ENCODE data around the gene PARP6.
A peak's percentile ranks its signal among the peaks of the same experiment; 100 is the strongest.

Gene PARP6

DNA sequence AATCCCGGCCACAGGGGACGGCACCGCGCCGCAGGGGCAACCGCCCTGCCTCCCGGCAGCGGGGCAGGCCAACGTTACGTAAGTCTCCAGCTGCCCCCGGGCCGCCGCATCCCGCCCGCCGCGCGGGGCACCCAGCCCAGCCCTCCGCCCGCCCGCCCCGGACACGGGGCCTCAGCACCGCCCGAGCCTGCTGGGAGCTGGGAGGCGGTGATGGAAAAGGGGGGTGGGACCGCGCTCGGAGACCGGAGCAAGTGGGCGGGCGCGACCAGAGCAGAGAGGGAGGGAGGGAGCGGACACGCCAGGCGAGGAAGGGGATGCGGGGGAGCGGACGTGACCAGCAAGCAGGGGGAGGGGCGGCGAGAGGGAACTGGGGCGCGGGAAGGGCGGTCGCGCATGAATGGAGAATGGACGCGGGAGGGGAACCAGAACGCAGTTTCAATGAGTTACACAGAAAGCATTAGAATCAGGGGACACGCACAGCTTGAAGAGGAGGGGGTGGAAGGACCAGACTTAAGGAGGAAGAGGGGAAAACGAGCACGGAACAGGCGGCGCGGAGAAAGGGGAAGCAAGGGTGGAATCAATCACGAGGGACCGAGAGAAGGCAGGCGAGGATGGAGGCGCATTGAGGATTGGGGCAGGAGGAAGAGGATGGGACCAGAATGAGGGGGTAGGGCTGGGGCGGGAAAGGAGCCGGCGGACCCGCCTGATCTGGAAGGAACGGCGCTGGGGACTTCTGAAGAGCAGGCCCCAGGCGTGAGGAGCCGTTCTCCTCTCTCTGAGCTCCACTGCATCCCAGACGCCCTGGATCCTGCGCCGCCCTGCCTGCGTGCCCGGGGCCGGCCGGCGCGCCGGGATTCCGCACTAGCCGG is 41.9 kb downstream of the PARP6 start:
- DNase-seq = peak; percentile 45 to 82

DNA sequence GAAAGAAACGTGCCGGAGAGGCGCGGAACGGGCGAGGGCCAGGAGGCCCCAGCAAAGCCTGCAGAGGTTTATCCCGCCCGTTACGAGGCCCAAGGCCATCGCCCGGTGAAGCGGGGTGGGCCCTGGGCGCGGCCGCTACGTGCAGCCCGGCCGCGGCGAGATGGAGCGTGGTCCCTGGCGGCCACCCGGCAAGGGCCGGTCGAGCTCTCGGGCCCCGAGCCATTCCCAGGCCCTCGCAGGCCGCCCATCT is 42.5 kb downstream of the PARP6 start:
- DNase-seq = no peak

DNA sequence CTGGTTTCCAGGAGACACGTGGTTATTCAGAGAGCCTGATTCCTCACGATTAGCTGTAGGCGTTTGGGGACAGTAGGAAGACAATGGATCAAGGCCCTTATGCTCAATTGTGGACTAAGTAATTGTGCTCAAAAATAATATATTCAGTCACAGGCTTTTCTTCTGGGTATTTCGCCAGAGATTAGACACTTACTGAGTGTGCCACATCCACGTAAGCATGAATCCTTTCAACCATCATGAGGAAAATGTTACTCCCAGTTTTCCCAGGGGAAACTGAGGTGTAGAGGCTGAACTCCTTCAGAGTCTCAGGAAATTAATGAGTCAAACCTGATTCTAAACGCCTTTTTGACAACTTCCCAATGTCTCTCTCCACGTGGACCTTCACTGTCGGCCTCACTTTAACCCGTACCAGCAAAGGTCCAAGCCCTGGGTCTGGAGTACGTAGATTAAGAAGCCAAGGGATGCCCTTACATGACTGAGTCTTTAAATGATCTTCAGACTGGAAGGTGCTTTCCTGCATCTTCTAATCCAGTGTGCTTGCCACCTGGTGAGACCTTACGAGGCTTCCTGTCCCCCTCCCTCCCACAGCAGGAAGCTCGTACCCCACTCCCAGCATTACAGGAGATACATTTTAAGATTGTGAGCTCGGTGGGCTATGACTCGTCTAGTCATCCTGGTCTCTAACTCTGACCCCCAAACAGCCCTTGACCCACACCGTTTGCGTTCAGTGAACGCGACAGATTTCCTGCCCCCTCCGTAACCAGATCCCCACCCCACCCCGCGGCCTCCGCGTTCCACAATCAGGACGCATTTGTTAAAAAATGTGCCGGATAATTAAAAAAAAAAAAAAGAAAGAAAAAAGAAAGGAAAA is 43.0 kb downstream of the PARP6 start:
- DNase-seq = no peak

DNA sequence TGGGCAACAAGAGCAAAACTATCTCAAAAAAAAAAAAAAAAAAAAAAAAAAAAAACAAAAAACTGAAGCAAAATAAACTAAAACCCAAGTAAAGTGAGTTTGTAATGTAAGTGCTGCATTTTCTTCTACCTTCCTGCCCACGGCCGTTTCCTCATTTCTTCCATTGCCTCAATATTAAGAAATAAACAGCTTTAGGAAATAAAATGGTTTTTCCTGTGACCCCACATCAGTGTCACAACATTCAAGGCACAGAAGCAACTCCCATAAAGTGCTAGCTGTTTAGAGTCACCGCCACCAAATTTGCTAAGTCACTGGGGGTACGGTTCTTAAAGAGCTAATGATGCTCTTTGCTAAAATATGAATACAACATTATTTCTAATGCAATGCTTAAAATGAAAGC is 44.6 kb downstream of the PARP6 start:
- no peak for DNase-seq

DNA sequence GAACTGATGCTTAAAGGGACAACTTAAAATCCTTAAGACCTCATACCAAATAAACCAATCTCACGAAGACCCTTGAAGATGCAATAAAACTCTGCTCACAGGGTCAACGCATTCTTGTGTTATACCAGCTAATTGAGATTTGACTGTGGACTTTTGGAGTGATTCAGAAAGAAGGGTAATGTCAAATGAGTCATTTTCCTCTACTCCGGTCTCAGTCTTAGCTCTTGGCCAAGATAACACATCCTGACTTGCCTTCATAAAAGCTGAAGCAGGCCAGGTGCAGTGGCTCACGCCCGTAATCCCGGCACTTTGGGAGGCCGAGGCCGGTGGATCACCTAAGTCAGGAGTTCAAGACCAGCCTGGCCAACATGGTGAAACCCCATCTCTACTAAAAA is 45.2 kb downstream of the PARP6 start:
- peak in 1 of 2 experiments; percentile 23 for DNase-seq

DNA sequence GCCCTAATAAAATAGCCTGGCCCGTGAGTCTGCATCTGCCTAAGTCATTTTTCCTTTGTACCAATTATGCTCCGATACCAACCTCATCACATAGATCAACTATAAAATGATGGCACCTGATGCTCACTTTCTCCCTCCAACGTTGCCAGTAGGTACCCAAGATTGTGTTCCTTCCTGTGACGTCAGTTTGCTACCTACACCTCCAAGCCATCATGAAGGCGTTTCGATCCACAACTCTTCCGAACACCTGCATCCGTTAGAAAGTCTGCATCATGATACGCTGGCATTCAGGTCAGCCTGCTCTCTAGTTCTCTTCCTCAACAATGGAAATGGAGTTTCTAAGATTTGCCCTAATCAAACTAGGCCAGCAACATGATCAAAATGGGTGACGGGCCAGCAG is 49.1 kb downstream of the PARP6 start:
- no peak for DNase-seq

DNA sequence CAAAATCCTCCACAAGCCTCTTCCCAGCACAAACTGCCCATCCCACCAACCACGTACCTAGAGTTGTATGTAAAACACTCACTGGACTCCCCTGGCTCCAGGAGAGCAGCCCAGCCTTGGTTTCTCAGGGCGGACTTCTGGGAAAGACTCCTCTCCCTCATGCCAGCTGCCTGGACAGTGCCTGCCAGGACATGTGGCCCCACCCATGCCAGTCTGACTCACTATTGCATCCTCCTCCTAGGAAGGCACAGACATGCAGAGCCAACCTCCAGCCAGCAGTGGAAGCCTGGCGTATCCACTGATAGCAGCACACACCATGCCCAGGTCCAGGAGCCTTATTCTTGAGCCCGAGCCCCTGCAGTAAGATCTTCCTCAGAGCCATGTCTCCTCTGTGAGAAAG is 50.0 kb downstream of the PARP6 start:
- peak in 1 of 2 experiments; percentile 28 for DNase-seq

DNA sequence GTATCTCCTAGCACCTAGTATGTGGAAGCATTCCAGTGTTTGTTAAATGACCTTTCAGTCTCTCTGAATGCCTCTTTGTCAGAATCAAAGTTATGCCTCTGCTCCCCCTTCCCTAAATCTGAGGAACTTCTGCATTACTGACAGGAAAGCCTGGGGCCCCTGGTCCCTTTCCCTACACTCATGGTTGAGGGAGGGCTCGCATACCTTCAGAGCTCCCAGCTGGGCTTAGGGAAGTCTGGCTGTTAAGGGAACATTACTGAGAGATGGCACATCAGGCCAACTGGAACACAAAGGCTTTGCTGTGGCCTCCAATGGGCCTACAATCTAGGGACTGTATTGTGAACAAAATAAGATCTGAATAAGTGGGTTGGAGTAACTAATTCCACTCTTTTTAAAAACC is 51.7 kb downstream of the PARP6 start:
- DNase-seq = no peak

DNA sequence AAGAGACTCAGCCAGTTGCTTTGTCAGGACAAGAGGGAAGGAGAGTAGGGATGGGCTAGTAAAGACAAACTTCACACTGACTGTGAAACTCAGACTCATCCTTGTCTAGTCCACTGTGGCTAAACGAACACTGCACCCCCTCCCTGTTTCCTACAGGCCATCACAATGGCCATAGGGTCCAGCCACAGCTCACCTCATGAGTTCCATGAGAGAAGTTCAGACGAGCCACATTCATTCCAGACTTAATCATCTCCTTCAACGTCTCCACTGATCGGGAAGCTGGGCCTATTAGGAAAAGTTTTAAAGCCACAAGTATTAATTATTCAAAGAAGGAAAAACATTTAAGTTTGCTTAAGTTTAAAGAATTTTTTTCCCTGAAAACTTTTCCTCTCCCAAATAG is 55.1 kb downstream of the PARP6 start:
- no peak for DNase-seq

DNA sequence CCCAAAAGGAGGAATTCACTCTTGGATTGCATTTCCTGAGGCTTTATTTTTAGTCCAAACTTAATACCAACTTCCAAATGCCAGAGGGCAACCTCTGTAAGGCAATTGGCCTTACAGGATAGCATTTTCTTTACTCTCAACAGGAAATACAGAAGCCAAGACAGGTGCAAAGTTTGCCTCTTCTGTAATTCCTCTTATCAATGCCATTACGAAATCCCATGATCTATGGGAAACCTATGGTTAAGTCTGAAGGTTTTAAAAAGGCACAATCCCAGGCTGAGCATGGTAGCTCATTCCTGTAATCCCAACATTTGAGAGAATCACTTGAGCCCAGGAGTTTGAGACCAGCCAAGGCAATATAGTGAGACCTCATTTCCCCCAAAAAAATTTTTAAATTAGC is 56.3 kb downstream of the PARP6 start:
- DNase-seq = no peak

DNA sequence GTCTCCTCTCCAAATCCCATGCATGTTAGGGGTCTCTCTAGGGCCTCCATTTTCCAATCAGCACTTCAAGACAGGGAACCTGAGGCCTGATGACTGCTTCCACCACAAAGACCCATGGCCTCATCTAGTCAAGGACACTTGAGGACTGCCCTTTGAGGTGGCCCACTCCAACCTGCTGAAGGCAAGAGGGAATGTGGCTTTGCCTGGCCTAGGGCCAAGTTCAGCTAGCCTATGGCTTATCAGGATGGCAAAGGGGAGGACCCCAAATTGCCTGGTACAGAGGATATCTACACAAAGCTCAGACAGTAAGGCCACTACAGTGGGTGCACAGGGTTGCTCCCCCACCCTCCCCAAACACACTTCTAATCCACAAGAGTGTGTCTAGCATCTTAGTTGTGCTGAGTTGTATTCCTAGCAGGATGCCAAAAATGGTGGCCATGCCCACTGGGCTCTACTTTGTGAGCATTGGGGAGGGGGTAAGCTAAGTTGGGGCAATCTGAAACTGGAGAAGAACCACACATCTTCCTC is 64.7 kb downstream of the PARP6 start:
- DNase-seq = no peak

DNA sequence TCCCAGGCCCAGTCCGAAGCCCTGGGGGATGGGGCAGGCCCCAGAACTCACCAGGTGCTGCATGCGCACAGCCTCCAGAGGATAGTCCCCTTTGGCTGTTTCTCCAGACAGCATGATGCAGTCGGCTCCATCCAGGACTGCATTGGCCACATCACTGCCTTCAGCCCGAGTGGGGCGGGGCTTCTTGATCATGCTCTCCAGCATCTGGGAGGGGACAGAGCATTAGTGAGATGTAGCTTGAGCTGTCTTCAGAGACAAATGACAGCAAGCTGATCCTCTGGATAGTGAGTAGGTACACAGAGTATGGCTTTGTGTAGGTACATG is 65.7 kb downstream of the PARP6 start:
- no peak for DNase-seq

DNA sequence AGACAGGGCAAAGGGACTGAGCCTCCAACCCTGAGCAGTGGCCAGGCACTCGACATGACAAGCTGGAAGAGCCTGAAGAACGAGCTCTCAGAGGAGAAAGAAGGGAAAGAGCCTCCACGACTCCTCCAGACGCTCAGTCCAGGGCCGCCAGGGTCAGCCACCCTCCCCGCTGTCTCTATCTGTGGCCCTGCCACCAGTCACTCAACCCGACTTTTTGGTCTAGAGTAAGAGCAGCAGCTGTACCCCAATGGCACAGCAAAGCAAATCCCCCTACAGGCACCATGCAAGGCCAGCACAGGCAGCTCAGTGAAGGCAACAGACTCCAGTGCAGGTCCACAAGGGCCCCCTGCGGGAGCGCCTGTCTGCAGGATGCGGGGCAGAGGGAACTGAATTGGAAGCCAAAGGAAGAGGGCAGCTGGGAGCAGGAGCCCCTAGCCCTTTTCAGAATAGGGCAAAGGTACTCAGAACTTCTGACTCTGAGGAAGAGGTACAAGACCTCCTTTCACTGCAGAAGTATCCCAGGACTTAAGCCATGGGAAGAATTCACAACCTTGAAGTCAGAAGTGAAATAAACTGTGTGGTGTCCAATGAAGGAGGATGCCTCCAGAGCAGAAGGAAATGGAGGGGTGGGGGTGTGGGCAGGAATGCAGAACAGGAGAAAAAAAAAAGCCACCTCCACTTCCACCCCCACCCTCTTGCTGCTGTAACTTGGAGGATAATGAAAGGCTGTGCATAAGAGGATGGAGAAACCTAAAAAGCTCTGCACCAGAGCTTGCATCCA is 66.3 kb downstream of the PARP6 start:
- DNase-seq = no peak

DNA sequence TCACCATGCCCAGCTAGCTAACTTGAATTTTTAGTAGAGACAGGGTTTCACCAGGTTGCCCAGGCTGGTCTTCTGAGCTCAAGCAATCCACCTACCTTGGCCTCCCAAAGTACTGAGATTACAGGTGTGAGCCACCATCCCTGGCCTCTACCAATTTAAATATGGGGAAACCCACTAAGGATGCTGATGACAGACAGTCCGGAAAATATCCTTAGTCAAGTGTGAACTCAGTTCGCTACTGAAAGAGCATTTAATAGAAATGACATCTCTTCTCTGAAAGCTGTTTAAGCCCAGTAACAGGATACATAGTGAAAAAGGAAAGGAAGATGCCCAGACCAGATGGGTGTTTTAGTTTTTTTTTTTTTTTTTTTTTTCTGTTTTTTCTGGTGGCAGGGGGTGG is 67.1 kb downstream of the PARP6 start:
- no peak for DNase-seq

DNA sequence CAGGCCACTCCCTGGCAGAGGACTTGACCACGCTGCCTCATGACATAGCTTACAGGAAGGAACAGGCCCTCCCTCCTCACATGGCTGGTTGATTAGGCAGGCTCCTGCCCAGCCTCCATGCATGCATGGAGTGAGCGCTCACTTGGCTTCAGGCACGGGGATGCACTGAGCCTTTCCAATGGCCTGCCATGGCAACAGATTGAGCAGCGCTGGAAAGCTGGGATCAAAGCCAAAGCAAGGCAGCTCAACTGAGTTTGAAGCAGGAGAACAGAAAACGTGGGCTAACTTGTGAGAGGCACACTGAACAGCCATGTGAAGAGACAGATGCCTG is 68.9 kb downstream of the PARP6 start:
- peak; percentile 90 to 97 for DNase-seq

DNA sequence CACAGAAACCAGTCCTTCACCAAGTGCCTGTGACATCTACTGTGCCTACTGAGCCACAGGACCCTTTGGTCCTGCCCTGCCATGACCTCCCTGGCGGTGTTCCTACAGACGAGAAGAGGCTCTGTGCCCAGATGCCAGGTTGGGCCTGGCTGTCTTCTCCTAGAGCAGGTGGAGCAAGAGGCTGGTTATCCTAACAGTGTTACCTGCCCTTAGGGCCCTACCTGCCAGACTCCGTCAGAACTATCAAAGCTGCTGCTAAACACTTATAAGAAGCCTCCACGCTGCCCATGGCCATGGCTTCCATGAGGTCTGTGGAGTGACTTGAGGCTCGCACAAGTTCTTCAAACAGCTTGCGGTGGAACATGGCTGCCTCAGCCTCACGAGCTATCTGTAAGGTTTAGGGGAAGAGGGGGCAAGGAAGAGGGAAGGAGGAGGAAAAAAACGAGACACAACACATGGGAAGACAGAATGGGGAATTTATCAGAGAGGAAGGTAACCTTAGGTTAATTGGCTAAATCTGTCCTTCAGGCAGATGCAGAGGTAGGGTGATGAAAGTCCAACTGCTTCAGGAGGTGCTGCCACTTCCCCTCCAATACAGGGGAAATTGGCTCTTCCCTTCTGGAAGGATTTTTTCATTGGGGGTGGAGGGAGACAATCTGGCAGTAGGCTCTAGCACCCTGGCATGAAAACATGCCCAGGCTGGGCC is 69.4 kb downstream of the PARP6 start:
- DNase-seq = no peak

DNA sequence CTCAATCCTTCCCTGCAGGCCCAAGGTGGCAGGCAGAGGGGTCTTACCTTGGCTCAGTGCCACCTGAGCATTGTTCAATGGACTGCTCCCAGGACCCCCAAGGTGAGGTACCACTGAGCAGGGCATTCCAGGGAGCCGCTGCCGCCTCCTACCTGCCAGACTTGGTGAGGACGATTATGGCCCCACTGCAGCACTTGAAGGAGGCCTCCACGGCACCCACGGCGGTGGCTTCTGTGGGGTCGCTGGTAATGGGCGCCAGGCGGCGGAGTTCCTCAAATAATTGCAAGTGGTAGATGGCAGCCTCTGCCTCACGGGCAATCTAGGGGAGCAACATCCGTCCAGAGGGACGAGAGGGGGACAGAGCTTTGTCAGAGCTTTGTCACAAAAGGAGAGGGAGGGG is 70.1 kb downstream of the PARP6 start:
- no peak for DNase-seq

DNA sequence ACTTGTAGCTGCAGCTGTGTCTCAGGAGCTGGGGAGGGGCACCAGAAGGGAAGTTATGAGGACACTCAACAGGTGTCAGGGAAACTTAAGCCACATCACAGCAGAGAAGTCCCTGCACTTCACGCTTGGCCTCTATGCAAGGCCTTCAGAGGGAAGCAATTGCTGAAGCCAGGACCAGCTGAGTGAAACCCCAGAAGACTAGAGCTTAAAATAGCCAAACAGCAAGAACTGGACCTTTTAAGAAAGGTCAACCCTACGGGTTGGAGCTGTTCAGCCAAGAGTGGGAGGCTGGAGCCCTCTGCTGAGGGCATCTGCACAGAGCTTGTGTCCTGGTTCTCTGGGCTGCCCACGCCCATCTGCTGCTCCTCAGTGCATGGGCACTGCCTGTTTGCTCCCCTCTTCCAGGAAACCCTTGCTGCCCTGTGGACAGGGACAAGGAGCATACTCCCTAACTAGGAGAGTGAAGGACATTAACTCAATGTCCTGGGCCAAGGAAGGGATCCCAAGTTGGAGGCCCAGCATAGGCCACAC is 70.9 kb downstream of the PARP6 start:
- DNase-seq = no peak

DNA sequence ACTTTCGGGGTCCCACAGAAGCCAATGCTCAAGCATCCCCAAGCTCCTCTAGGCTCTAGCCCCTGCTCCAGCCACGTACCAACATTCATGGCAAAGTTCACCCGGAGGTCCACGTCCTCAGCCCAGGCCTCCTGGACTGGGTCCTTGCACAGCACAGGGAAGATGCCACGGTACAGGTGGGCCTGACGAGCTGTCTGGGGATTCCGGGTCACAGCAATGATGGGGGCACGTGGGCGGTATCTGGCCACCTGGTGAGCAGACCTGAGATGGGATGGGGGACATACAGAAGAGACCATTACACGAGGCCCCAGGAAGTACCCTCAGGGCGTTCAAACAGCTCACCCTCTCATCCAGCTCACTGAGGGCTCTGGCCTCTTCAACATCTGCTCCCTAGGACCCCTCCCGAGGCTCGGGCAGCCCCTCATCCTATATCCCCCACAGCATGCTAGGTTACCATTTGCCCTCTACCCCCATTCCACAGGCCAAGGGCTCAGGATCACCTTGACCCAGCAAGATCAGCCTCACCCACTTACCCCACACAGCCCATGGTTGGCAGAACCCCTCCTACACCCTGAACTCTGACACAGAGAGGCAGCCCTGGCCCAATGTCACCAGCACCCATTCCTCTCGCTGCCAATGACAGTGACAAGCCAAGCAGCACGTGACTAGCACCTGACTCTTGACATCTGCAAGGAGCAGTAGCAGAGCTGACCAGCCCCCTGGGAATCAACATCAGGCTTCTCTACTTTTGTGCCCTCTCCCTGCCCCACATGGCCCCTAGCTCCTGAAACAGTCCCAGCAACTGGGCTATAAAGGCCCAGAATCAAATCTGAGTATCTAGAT is 71.7 kb downstream of the PARP6 start:
- DNase-seq = no peak

DNA sequence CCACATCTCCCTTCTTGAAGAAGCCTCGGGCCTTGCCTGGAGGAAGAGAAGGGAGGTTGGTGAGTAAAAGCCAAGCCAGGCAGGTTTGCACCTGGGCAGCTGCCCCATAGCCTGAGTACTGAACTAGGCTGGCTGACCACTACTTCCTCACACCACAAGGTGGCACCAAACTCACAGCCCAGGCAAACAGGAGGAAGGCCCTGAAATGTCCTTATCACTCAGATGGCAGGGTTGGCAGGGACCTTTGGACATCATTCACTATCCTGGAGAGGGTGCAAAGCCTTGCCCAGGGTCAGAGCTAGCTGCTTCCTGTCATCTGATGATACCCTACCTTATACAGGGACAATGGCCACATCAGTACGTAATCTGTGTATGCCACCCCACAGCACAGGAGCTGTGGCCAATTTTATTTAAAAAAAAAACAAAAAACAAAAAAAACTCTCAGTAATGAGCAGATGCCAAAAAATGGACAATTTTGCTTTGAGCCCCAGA is 72.6 kb downstream of the PARP6 start:
- peak in 1 of 2 experiments; percentile 56 for DNase-seq

DNA sequence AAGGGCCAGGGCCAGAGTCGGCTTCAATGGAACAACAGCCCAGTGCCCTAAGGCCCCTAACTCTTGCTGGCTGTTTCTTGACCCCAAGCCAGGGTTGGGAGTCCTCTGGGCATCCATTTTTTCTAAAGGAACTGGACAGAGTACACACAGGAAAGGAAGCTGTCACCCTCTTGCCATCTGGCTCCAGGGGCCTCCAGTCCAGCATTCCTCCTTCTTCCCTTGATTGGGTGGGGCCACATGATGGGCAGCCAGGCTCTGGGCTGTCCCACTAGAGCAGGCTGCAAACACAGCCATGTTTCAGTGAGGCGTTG is 73.2 kb downstream of the PARP6 start:
- no peak for DNase-seq

Measured in NCI-H446 (cell line).